ENCODE data around the gene MMP19.
"Not testable (repeated sequence)": the region's sequence is repeated elsewhere in the genome, so short reads cannot be mapped to it uniquely, and the experiment has no call there.

MMP19 gene

DNA sequence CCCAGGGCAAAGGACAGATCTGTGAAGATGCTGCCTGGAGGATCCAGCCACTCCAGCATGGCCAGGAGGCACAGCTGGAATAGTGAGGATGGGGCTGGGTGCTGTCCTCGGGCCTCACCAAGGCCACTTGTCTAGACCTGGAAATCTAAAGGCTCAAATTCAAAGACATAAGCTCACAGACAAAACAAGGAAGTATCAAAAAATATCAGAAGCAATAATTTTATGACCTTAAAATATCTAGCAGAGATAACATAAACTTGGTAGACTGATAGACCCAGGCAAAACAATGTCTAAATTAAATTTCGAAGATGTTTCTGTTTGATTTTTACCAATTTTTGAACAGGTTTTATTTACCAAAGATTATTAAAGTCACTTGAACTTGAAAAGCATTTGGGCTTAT lies 22.6 kb upstream of the MMP19 start:
- no peak for DNase-seq (ENCODE audit: extremely low spot score)
- POLR2A ChIA-PET = no interaction called here
- CTCF ChIA-PET = interaction anchor here (2.2 kb wide), 1 partner anchor 17 kb away, joined by 6 read pairs; no protein-coding TSS in a partner anchor
- TF ChIP-seq, protein P1, sequence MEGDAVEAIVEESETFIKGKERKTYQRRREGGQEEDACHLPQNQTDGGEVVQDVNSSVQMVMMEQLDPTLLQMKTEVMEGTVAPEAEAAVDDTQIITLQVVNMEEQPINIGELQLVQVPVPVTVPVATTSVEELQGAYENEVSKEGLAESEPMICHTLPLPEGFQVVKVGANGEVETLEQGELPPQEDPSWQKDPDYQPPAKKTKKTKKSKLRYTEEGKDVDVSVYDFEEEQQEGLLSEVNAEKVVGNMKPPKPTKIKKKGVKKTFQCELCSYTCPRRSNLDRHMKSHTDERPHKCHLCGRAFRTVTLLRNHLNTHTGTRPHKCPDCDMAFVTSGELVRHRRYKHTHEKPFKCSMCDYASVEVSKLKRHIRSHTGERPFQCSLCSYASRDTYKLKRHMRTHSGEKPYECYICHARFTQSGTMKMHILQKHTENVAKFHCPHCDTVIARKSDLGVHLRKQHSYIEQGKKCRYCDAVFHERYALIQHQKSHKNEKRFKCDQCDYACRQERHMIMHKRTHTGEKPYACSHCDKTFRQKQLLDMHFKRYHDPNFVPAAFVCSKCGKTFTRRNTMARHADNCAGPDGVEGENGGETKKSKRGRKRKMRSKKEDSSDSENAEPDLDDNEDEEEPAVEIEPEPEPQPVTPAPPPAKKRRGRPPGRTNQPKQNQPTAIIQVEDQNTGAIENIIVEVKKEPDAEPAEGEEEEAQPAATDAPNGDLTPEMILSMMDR (IDR thresholded peaks at IDR 0.05; ENCODE audit: control extremely low read depth, extremely low read depth, low read depth, missing control alignments) = no peak

DNA sequence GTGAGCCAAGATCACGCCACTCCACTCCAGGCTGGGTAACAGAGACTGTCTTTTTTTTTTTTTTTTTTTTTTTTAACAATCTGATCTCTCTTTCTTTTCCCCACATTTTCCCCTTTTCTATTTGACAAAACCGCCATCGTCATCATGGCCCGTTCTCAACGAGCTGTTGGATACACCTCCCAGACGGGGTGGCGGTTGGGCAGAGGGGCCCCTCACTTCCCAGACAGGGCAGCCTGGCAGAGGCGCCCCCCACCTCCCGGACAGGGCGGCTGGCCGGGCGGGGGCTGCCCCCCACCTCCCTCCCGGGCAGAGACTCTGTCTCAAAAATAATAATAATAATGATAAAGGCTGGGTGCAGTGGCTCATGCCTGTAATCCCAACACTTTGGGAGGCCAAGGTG lies 20.2 kb upstream of the MMP19 start:
- ChIA-PET CTCF (interaction anchor here (1.4 kb wide), 1 partner anchor 77 kb away, joined by 4 read pairs; no protein-coding TSS in a partner anchor), POLR2A (interaction anchor here (0.6 kb wide), 1 partner anchor 1583 kb away, joined by 3 read pairs; the partner anchor contains the start of gene HNRNPA1)

DNA sequence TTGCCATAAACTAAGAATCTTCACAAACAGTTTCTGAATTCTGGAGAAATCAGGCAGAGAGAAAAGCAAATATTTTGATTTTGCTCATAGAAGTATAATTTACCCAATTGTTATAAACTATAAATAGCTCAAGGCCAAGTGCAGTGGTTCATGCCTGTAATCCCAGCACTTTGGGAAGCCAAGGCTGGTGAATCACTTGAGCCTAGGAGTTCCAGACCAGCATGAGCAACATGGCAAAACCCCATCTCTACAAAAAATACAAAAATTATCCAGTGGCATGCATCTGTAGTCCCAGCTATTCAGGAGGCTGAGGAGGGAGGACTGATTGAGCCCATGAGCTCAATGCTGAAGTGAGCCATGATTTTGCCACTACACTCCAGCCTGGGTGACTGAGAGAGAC lies 19.6 kb upstream of the MMP19 start:
- ChIA-PET CTCF (interaction anchor here (1.2 to 1.6 kb wide), 3 partner anchors 15 to 77 kb away, joined by 3 to 4 read pairs (median 4); no protein-coding TSS in a partner anchor), POLR2A (no interaction called here)
- DNase-seq (ENCODE audit: extremely low spot score) = no peak
- TF ChIP-seq, protein P1 (IDR thresholded peaks at IDR 0.05; ENCODE audit: control extremely low read depth, extremely low read depth, low read depth, missing control alignments) = no peak

More for the DNA sequence above, 20.2 kb upstream of the MMP19 start:
- not testable (repeated sequence) for DNase-seq (ENCODE audit: extremely low spot score)

DNA sequence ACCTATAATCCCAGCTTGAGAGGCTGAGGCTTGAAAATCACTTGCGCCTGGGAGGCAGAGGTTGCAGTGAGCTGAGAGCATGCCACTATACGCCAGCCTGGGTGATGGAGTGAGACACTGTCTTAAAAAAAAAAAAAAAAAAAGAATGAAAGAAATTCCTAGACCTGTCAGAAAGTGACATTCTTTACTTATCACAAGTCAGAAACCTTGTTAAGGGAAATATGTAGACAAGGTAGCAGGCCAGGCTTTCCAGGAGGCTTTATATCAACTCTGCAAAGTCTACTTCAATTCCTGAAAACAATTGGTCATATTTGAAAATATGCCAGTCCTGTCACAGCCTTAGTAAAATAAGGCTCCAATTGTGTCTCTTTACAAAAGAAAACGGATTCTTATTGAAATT lies 19.1 kb upstream of the MMP19 start:
- CTCF ChIA-PET = interaction anchor here (1.2 to 1.6 kb wide), 3 partner anchors 14 to 78 kb away, joined by 3 to 4 read pairs (median 4); no protein-coding TSS in a partner anchor
- TF ChIP-seq, protein P1 (IDR thresholded peaks at IDR 0.05; ENCODE audit: control extremely low read depth, extremely low read depth, low read depth, missing control alignments) = no peak
- no peak for DNase-seq (ENCODE audit: extremely low spot score)
- POLR2A ChIA-PET = no interaction called here

DNA sequence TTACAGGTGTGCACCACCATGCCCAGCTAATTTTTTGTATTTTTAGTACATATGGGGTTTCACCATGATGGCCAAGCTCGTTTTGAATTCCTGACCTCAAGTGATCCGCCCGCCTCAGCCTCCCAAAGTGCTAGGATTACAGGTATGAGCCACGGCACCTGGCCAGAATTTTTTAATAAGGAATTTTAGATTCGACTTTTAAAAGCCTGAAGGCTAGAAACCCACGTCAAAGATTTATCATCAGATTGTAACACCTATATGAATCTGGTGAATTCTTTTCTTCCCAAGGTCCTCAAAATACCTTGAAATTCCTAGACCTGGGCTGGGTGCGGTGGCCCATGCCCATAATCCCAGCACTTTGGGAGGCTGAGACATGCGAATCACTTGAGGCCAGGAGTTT lies 18.7 kb upstream of the MMP19 start:
- TF ChIP-seq, protein P1 (IDR thresholded peaks at IDR 0.05; ENCODE audit: control extremely low read depth, extremely low read depth, low read depth, missing control alignments) = no peak
- CTCF ChIA-PET = interaction anchor here (1.2 to 1.6 kb wide), 2 partner anchors 14 to 15 kb away, joined by 3 to 4 read pairs; no protein-coding TSS in a partner anchor
- no peak for DNase-seq (ENCODE audit: extremely low spot score)
- POLR2A ChIA-PET = no interaction called here

DNA sequence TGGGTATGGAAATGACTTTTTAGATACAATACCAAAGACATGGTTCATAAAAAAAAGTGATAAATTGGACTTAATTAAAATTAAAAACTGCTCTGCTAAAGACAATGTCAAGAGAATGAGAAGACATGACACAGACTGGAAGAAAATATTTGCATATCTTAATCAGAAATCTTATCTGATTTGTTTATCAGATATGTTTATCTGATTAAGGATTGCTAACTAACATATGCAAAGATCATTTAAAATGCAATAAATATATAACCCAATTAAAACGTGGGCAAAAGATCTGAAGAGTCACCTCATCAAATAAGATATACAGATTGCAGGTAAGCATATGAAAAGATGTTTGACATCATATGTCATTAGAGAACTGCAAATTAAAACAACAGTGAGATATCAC lies 10.0 kb upstream of the MMP19 start:
- POLR2A ChIA-PET = interaction anchor here (0.5 kb wide), 1 partner anchor 63 kb away, joined by 5 read pairs; no protein-coding TSS in a partner anchor
- CTCF ChIA-PET = interaction anchor here (1.2 kb wide), 1 partner anchor 21 kb away, joined by 3 read pairs; no protein-coding TSS in a partner anchor
- no peak for DNase-seq (ENCODE audit: extremely low spot score)
- TF ChIP-seq, protein P1 (IDR thresholded peaks at IDR 0.05; ENCODE audit: control extremely low read depth, extremely low read depth, low read depth, missing control alignments) = no peak

DNA sequence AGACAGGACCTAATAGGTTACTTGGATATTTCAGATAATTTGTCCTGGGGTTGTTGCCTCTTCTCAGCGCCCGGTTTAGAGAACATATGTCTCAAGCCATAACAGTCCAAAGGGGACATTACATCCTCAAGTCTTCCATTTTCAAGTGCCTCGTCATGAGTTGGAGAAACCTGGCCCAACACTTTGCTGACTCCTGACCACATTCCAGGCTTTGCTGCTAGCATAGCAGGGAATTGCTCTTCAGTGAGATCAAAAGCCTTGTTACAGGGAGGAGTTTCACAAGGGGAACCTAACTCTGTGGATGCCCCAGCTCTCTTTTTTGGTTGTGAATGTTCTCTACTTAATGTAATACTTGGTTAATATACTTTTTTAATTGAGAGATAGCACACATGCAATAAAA lies 8.2 kb upstream of the MMP19 start:
- TF ChIP-seq, protein P1 (IDR thresholded peaks at IDR 0.05; ENCODE audit: control extremely low read depth, extremely low read depth, low read depth, missing control alignments) = no peak
- ChIA-PET CTCF (interaction anchor here (1.1 kb wide), 1 partner anchor 89 kb away, joined by 3 read pairs; no protein-coding TSS in a partner anchor), POLR2A (no interaction called here)
- no peak for DNase-seq (ENCODE audit: extremely low spot score)

All from GM10248 (cell line).